Measurements from ENCODE around the gene HLX.

DNA sequence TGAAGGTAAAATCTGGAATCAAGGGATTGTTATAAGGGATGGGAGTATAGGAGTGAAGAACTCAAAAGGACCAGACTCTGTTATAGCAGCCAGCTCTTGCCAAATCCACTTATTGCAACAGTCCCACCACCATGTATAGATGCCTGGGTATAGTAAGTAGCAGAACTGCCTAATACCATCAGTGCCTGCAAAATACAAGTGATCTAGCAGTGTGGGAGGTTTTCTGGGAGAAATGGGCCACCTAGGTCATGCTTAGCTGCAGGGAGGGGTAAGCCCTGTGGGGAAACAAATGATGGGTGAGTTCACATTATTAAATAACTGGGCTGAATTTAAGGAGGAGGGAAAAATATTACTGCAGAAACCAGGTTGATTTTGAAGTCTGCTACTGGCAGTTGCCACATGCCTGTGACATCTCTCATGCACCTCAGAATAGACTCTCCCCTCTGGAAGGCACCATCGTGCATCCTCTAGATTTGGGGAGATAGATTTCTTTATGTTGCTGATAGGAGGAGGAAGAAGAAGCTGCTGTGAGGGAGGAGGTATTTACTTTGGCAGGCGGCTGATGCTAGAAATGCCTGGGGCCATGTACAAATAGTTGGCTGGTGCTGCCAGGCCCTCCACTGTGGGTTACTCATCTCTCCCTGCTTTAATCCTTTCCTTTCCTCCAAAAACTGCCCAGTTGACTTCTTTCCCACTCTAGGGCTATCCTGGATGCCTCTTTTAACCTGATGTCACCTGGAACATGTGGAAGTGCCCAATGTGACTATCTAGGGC is 27.5 kb downstream of the HLX start:
- TF ChIP-seq, protein P1, sequence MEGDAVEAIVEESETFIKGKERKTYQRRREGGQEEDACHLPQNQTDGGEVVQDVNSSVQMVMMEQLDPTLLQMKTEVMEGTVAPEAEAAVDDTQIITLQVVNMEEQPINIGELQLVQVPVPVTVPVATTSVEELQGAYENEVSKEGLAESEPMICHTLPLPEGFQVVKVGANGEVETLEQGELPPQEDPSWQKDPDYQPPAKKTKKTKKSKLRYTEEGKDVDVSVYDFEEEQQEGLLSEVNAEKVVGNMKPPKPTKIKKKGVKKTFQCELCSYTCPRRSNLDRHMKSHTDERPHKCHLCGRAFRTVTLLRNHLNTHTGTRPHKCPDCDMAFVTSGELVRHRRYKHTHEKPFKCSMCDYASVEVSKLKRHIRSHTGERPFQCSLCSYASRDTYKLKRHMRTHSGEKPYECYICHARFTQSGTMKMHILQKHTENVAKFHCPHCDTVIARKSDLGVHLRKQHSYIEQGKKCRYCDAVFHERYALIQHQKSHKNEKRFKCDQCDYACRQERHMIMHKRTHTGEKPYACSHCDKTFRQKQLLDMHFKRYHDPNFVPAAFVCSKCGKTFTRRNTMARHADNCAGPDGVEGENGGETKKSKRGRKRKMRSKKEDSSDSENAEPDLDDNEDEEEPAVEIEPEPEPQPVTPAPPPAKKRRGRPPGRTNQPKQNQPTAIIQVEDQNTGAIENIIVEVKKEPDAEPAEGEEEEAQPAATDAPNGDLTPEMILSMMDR (conservative IDR thresholded peaks at IDR 0.05; ENCODE audit: low read depth, low read length), result no peak
- no peak for TF ChIP-seq EZH2 (IDR thresholded peaks at IDR 0.05; ENCODE audit: borderline replicate concordance, low read depth, low read length, poor library complexity, severe bottlenecking)
